DND-41 (cell line): ENCODE data around the gene TBC1D4.

Experiments used
- ATAC-seq: fragments of 200-7000 bp; cut with Tn5 transposase; 3 replicates; pipeline ENCODE4 v1.9.1; 2021; ENCODE audit warnings: low read depth; ENCODE audit not compliant: insufficient read depth
- DNase-seq: peaks from one replicate; pipeline ENCODE4 v3.0.0-alpha.2; 2020
- H2AFZ ChIP-seq: 2 replicates; pipeline ENCODE4 v1.6.0; 2012; ENCODE audit warnings: low read depth, low read length
- H3K27ac ChIP-seq: 2 replicates; pipeline ENCODE4 v1.5.1; 2012; ENCODE audit warnings: low read length, inconsistent platforms
- H3K27me3 ChIP-seq: fragments of 200-600 bp; sonication (generic); 2 replicates; pipeline ENCODE4 v1.6.0; 2012; ENCODE audit warnings: low read length, mild to moderate bottlenecking, inconsistent platforms; ENCODE audit not compliant: insufficient read depth, poor library complexity
- H3K36me3 ChIP-seq: 2 replicates; pipeline ENCODE4 v1.5.1; 2012; ENCODE audit warnings: low read length, inconsistent platforms; ENCODE audit not compliant: insufficient read depth
- H3K4me1 ChIP-seq: 2 replicates; pipeline ENCODE4 v1.5.1; 2012; ENCODE audit warnings: mild to moderate bottlenecking, low read length; ENCODE audit not compliant: insufficient read depth
- H3K4me2 ChIP-seq: 2 replicates; pipeline ENCODE4 v1.6.0; 2012; ENCODE audit warnings: mild to moderate bottlenecking, moderate library complexity, low read length, inconsistent platforms; ENCODE audit not compliant: insufficient read depth
- H3K4me3 ChIP-seq, 2 experiments: fragments of 200-600 bp in 1 of 2; shearing (Covaris generic) in 1 of 2; 2 replicates each; pipeline ENCODE4 v1.5.1; 2012 to 2016; ENCODE audit warnings: inconsistent platforms in 2 of 2, low read length in 2 of 2, mild to moderate bottlenecking in 2 of 2, low read depth in 1 of 2, moderate library complexity in 1 of 2
- H3K79me2 ChIP-seq: 2 replicates; pipeline ENCODE4 v1.6.0; 2012; ENCODE audit warnings: low read length, inconsistent platforms; ENCODE audit not compliant: insufficient read depth
- H3K9ac ChIP-seq: 2 replicates; pipeline ENCODE4 v1.6.0; 2012; ENCODE audit warnings: low read depth, mild to moderate bottlenecking, inconsistent platforms, low read length, moderate library complexity
- H3K9me3 ChIP-seq: 2 replicates; pipeline ENCODE4 v1.5.1; 2012; ENCODE audit warnings: low read length, moderate library complexity, mild to moderate bottlenecking, inconsistent platforms; ENCODE audit not compliant: insufficient read depth, severe bottlenecking
- H4K20me1 ChIP-seq: 2 replicates; pipeline ENCODE4 v1.6.0; 2012; ENCODE audit warnings: low read length; ENCODE audit not compliant: insufficient read depth
- CTCF ChIP-seq: IDR thresholded peaks from 2 replicates; pipeline ENCODE4 v1.5.1; 2012; ENCODE audit warnings: borderline replicate concordance, low read length, moderate library complexity, mild to moderate bottlenecking; ENCODE audit not compliant: poor library complexity, severe bottlenecking; ENCODE audit errors: extremely low read depth
- EZH2 ChIP-seq: IDR thresholded peaks from 3 replicates; pipeline ENCODE4 v1.6.1; 2012; ENCODE audit warnings: borderline replicate concordance, low read depth, mild to moderate bottlenecking, moderate library complexity, low read length, inconsistent platforms; ENCODE audit not compliant: severe bottlenecking

TBC1D4 gene

GRCh38 chr13:75455962-75456361 lies 26.0 kb downstream of the TBC1D4 start:
- H4K20me1 ChIP-seq: no peaks in the 10 kb centered on the region
- no peaks in the 10 kb centered on the region for H3K27me3 ChIP-seq
- no peak for DNase-seq
- no peak overlapping the region for H3K9ac ChIP-seq
- no peaks in the 10 kb centered on the region for H3K79me2 ChIP-seq
- no peaks in the 10 kb centered on the region for H3K4me1 ChIP-seq
- H3K4me3 ChIP-seq: no peak overlapping the region
- no peak overlapping the region for H3K27ac ChIP-seq
- H3K4me2 ChIP-seq: no peak overlapping the region
- no peak for ATAC-seq
- TF ChIP-seq EZH2: no peak
- no peak for TF ChIP-seq CTCF
- H2AFZ ChIP-seq: no peak overlapping the region
- H3K9me3 ChIP-seq: no peaks in the 10 kb centered on the region
- H3K36me3 ChIP-seq: no peaks in the 10 kb centered on the region

DNA sequence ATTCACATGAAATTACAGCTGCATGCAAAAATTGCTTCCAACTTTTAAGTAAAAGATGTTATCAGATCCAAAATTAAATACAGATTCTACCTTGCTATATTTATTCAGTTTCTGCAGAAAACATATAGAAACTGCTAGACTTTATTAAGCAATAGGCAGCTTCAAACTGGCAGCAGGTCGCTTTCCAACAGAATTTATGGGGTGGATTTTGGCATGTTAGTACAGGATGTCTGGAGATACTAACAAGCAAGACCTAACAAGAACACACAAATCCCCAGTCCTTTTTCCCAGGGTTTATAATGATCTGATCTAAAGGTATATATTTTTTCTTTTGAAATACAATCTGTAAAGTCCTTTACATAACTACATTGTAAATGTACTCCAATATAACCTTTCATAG lies 27.5 kb downstream of the TBC1D4 start:
- TF ChIP-seq EZH2 (no peak), CTCF (no peak)
- Histone ChIP-seq H3K9ac (no peak overlapping the region), H3K9me3 (no peaks in the 10 kb centered on the region), H3K79me2 (no peaks in the 10 kb centered on the region), H3K4me3 (no peak overlapping the region), H3K4me2 (no peak overlapping the region), H3K36me3 (no peaks in the 10 kb centered on the region), H3K27me3 (no peaks in the 10 kb centered on the region), H4K20me1 (no peaks in the 10 kb centered on the region), H3K4me1 (no peaks in the 10 kb centered on the region), H2AFZ (no peak overlapping the region), H3K27ac (no peak overlapping the region)
- DNase-seq: no peak
- ATAC-seq: no peak

- Histone ChIP-seq H3K4me1 (no peaks in the 10 kb centered on the region), H3K36me3 (no peaks in the 10 kb centered on the region), H3K9me3 (no peaks in the 10 kb centered on the region), H4K20me1 (no peaks in the 10 kb centered on the region), H3K4me2 (no peak overlapping the region), H2AFZ (no peak overlapping the region), H3K27me3 (no peaks in the 10 kb centered on the region), H3K27ac (no peak overlapping the region), H3K4me3 (no peak overlapping the region), H3K79me2 (no peaks in the 10 kb centered on the region), H3K9ac (no peak overlapping the region)
- TF ChIP-seq EZH2: no peak
- TF ChIP-seq CTCF: no peak
- ATAC-seq (no peak), DNase-seq (no peak)
Measured at GRCh38 chr13:75452564-75452963, 29.4 kb downstream of the TBC1D4 start.

DNA sequence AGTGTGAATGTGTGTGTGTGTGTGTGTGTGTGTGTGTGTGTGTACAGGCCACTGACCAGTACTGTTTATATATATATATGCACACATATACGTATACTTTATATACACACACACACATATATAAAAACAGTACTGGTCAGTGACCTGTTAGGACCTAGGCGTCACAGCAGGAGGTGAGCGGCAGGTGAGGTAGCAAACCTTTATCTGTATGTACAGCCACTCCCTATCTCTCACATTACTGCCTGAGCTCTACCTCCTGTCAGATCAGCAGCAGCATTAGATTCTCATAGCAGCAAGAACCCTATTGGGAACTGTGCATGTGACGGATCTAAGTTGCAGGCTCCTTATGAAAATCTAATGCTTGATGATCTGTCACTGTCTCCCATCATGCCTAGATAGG lies 34.5 kb downstream of the TBC1D4 start:
- no peak overlapping the region for H3K27ac ChIP-seq
- no peaks in the 10 kb centered on the region for H3K9me3 ChIP-seq
- no peaks in the 10 kb centered on the region for H3K27me3 ChIP-seq
- no peak for DNase-seq
- no peaks in the 10 kb centered on the region for H4K20me1 ChIP-seq
- no peaks in the 10 kb centered on the region for H3K79me2 ChIP-seq
- no peak overlapping the region for H3K9ac ChIP-seq
- no peak overlapping the region for H3K4me3 ChIP-seq
- no peaks in the 10 kb centered on the region for H3K36me3 ChIP-seq
- no peaks in the 10 kb centered on the region for H3K4me1 ChIP-seq
- TF ChIP-seq EZH2 (no peak), CTCF (no peak)
- no peak for ATAC-seq
- H3K4me2 ChIP-seq: no peak overlapping the region
- no peak overlapping the region for H2AFZ ChIP-seq
